A549 (cell line): ENCODE results near the gene AP1M1. TPM values are rescaled to one million over a fixed set of nuclear protein-coding genes. Genes with fewer than 3 reads are reported as not detected.
A peak's percentile ranks its signal among the peaks of the same experiment; 100 is the strongest.

Experiments
- ATAC-seq, 2 experiments: fragments of 200-7000 bp in 1 of 2; fragments of >200 bp in 1 of 2; cut with Nextera tagmentation in 1 of 2; cut with Tn5 transposase in 1 of 2; 3 replicates each; pipeline versions ENCODE4 v1.8.0 to v1.9.1; 2018 to 2020; ENCODE audit warnings: mild to moderate bottlenecking in 1 of 2, moderate library complexity in 1 of 2
- CTCF ChIA-PET: fragments of 300-600 bp; sonication (Branson Sonifier 250); formaldehyde crosslinking; extraction: SDS; loops from one replicate; lab custom pipeline; 2021; ENCODE audit warnings: antibody characterized with exemption, inconsistent platforms; lab: Yijun Ruan, JAX
- POLR2A ChIA-PET: fragments of 350-600 bp; formaldehyde crosslinking; extraction: SDS; loops from one replicate; lab custom pipeline; 2021; ENCODE audit warnings: antibody characterized with exemption, inconsistent platforms; lab: Yijun Ruan, JAX
- DNase-seq, 2 experiments: peaks; one replicate each; pipeline versions ENCODE4 v3.0.0 to v3.0.0-alpha.2; 2011 to 2016; ENCODE audit warnings: low read depth in 1 of 2, low spot score in 1 of 2
- FAIRE-seq: peaks from 2 replicates; lab custom pipeline; 2011; peaks lifted over from hg19 to GRCh38; lab: Jason Lieb, UNC
- H3K27ac ChIP-seq, 2 experiments: fragments of >200 bp; sonication (Bioruptor Twin); formaldehyde crosslinking; 3 replicates each; pipeline ENCODE4 v1.5.1; 2016 to 2017
- H3K4me1 ChIP-seq: fragments of >200 bp; sonication (Bioruptor Twin); formaldehyde crosslinking; 3 replicates; pipeline ENCODE4 v1.6.1; 2016
- H3K4me2 ChIP-seq: fragments of >200 bp; sonication (Bioruptor Twin); formaldehyde crosslinking; 3 replicates; pipeline ENCODE4 v1.6.1; 2016
- H3K4me3 ChIP-seq: fragments of >200 bp; sonication (Bioruptor Twin); formaldehyde crosslinking; 3 replicates; pipeline ENCODE4 v1.5.1; 2016
- H3K9me3 ChIP-seq: fragments of >200 bp; sonication (Bioruptor Twin); formaldehyde crosslinking; 3 replicates; pipeline ENCODE4 v1.6.1; 2016
- CEBPB ChIP-seq, 2 experiments: fragments of >200 bp in 1 of 2; sonication (Bioruptor Twin) in 1 of 2; formaldehyde crosslinking in 1 of 2; IDR thresholded peaks; 2 replicates each; pipeline ENCODE4 v1.6.1; 2012 to 2016
- EHF ChIP-seq: fragments of 250-450 bp; sonication (Bioruptor Pico); IDR thresholded peaks from 2 replicates; pipeline ENCODE4 v1.5.0; 2020; ENCODE audit warnings: mild to moderate bottlenecking
- EP300 ChIP-seq, 2 experiments: fragments of >200 bp; sonication (Bioruptor Twin); formaldehyde crosslinking; IDR thresholded peaks; 2 replicates in 1 of 2; 3 replicates in 1 of 2; pipeline ENCODE4 v1.6.1; 2016 to 2017
- FOSB ChIP-seq: fragments of 250-450 bp; sonication (Bioruptor Pico); IDR thresholded peaks from 2 replicates; pipeline ENCODE4 v1.5.0; 2020; ENCODE audit warnings: mild to moderate bottlenecking, moderate library complexity
- FOSL2 ChIP-seq, 2 experiments: fragments of 450-650 bp in 1 of 2; fragments of >200 bp in 1 of 2; sonication (Bioruptor Twin) in 1 of 2; formaldehyde crosslinking; IDR thresholded peaks; 2 replicates each; pipeline versions ENCODE4 v1.5.0 to v1.6.1; 2016 to 2020; ENCODE audit warnings: mild to moderate bottlenecking in 1 of 2, moderate library complexity in 1 of 2
- GATA3 ChIP-seq: IDR thresholded peaks from 2 replicates; pipeline ENCODE4 v1.6.1; 2012; ENCODE audit warnings: borderline replicate concordance
- HDAC2 ChIP-seq: fragments of 200-600 bp; sonication (generic); IDR thresholded peaks from 2 replicates; pipeline ENCODE4 v1.6.1; 2016
- HEYL ChIP-seq: fragments of 250-450 bp; sonication (Bioruptor Pico); IDR thresholded peaks from 2 replicates; pipeline ENCODE4 v1.8.0; 2021; ENCODE audit warnings: mild to moderate bottlenecking, moderate library complexity
- NPAS2 ChIP-seq: fragments of 250-450 bp; sonication (Bioruptor Pico); IDR thresholded peaks from 2 replicates; pipeline ENCODE4 v1.8.0; 2022; ENCODE audit warnings: mild to moderate bottlenecking, moderate library complexity, borderline replicate concordance
- RAD21 ChIP-seq, 2 experiments: fragments of >200 bp in 1 of 2; sonication (Bioruptor Twin) in 1 of 2; formaldehyde crosslinking in 1 of 2; IDR thresholded peaks in 1 of 2; conservative IDR thresholded peaks in 1 of 2; 2 replicates in 1 of 2; 3 replicates in 1 of 2; pipeline ENCODE4 v1.6.1; 2012 to 2018; ENCODE audit warnings: inconsistent platforms in 1 of 2
- RARB ChIP-seq: fragments of 250-450 bp; sonication (Bioruptor Pico); IDR thresholded peaks from 2 replicates; pipeline ENCODE4 v1.8.0; 2021; ENCODE audit warnings: mild to moderate bottlenecking, moderate library complexity
- RFX5 ChIP-seq: fragments of 450-650 bp; IDR thresholded peaks from 2 replicates; pipeline ENCODE4 v1.7.1; 2014; ENCODE audit warnings: antibody characterized with exemption, mild to moderate bottlenecking, moderate library complexity
- SREBF2 ChIP-seq: fragments of 450-650 bp; IDR thresholded peaks from 2 replicates; pipeline ENCODE4 v1.6.1; 2014; ENCODE audit warnings: mild to moderate bottlenecking, moderate library complexity
- TFCP2L1 ChIP-seq: fragments of 250-450 bp; sonication (Bioruptor Pico); IDR thresholded peaks from 2 replicates; pipeline ENCODE4 v1.5.0; 2021; ENCODE audit warnings: mild to moderate bottlenecking
- ZNF302 ChIP-seq: fragments of 250-450 bp; sonication (Bioruptor Pico); IDR thresholded peaks from 2 replicates; pipeline ENCODE4 v1.9.0; 2021; ENCODE audit warnings: inconsistent platforms, mild to moderate bottlenecking, moderate library complexity
- WGBS: methylation state at CpG from one replicate; pipeline ENCODE4 v1.1.6; 2017; ENCODE audit errors: missing lambda C conversion rate; 5-methylcytosine and 5-hydroxymethylcytosine counted together
- polyA plus RNA-seq, 4 experiments: library from polyadenylated mRNA; depleted of rRNA in 3 of 4; stranded (reverse); fragments of >200 nt; fragmentation: RNase III in 1 of 4; extraction: RNeasy Plus Mini Kit Qiagen cat#74134 plus additional on column Dnase treatment in 1 of 4; gene quantifications; 2 replicates in 3 of 4; 3 replicates in 1 of 4; pipeline ENCODE4 v1.2.3, GENCODE V29; 2011 to 2017
- TF ChIP-seq, protein P1 (sequence below): fragments of >200 bp; sonication (Bioruptor Twin); formaldehyde crosslinking; IDR thresholded peaks from 2 replicates; pipeline ENCODE4 v1.6.1; 2016
- TF ChIP-seq, protein P2 (sequence below): fragments of 200-600 bp; sonication (generic); IDR thresholded peaks from 2 replicates; pipeline ENCODE4 v1.6.1; 2016; ENCODE audit warnings: antibody characterized with exemption, mild to moderate bottlenecking, moderate library complexity
- TF ChIP-seq, protein P3 (sequence below): fragments of 150-350 bp; IDR thresholded peaks from 2 replicates; pipeline ENCODE4 v1.6.1; 2014; ENCODE audit warnings: low read depth, mild to moderate bottlenecking, low read length
- TF ChIP-seq, protein P4 (sequence below): IDR thresholded peaks from 2 replicates; pipeline ENCODE4 v1.6.1; 2012

Gene AP1M1
- polyA plus RNA-seq, 2 of the 4 experiments (the other 2 are of a cell fraction) = 42.5 to 63.0 TPM

DNA sequence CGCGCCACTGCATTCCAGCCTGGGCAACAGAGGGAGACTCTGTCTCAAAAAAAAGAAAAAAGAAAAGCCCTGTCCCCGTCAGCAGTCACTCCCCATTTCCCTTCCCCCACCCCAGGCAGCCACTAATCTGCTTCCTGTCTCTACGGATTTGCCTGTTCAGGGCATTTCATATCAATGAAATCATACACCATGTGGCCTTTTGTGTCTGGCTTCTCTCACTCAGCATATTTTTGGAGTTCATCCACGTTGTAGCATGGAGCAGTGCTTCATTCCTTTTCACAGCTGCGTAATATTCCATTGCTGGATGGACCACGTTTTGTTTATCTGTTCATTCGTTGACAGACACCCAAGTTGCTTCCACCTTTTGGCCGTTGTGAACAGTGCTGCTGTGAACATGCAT lies 90.8 kb downstream of the AP1M1 start:
- ATAC-seq (no peak), FAIRE-seq (no peak), DNase-seq (no peak)
- Histone ChIP-seq H3K4me3 (no peak overlapping the region), H3K4me1 (peaks cover 6% of the 10 kb centered on the region; the same call in 2 of the 3 replicates), H3K9me3 (no peaks in the 10 kb centered on the region), H3K27ac (no peak overlapping the region), H3K4me2 (no peak overlapping the region)
- CTCF ChIA-PET = interaction anchor here (0.8 to 2.2 kb wide), 3 partner anchors 40 to 94 kb away, joined by 3 to 5 read pairs (median 4); no protein-coding TSS in a partner anchor
- POLR2A ChIA-PET = no interaction called here
- 63% methylated on average over 9 of the region's 9 CpGs for WGBS
- TF ChIP-seq, protein P1, sequence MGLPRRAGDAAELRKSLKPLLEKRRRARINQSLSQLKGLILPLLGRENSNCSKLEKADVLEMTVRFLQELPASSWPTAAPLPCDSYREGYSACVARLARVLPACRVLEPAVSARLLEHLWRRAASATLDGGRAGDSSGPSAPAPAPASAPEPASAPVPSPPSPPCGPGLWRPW = no peak
- TF ChIP-seq EHF (no peak), ZNF302 (CRISPR knock-in tag) (no peak), RFX5 (no peak)
- TF ChIP-seq, protein P2, sequence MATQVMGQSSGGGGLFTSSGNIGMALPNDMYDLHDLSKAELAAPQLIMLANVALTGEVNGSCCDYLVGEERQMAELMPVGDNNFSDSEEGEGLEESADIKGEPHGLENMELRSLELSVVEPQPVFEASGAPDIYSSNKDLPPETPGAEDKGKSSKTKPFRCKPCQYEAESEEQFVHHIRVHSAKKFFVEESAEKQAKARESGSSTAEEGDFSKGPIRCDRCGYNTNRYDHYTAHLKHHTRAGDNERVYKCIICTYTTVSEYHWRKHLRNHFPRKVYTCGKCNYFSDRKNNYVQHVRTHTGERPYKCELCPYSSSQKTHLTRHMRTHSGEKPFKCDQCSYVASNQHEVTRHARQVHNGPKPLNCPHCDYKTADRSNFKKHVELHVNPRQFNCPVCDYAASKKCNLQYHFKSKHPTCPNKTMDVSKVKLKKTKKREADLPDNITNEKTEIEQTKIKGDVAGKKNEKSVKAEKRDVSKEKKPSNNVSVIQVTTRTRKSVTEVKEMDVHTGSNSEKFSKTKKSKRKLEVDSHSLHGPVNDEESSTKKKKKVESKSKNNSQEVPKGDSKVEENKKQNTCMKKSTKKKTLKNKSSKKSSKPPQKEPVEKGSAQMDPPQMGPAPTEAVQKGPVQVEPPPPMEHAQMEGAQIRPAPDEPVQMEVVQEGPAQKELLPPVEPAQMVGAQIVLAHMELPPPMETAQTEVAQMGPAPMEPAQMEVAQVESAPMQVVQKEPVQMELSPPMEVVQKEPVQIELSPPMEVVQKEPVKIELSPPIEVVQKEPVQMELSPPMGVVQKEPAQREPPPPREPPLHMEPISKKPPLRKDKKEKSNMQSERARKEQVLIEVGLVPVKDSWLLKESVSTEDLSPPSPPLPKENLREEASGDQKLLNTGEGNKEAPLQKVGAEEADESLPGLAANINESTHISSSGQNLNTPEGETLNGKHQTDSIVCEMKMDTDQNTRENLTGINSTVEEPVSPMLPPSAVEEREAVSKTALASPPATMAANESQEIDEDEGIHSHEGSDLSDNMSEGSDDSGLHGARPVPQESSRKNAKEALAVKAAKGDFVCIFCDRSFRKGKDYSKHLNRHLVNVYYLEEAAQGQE = no peak

DNA sequence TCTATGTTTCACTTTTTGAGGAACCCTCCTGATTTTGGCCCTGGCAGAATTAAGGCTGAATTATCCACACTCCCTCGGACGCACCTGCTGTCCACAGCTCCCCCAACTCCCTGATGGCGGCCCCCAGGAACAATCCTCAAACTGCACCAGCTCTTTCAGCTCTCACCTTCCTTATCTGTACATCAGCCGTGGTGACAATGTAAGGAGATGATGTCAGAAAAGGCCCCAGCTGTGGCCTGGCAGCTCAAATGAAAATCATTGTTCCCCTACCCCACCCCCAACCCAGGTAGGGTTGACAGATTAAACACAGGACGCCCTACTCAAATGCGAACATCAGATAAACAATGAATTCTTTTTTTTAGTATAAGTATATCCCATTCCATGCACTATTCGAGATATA lies 91.9 kb downstream of the AP1M1 start:
- Histone ChIP-seq H3K27ac (no peak overlapping the region), H3K4me1 (peaks cover 14% of the 10 kb centered on the region), H3K9me3 (no peaks in the 10 kb centered on the region), H3K4me2 (no peak overlapping the region), H3K4me3 (no peak overlapping the region)
- no peak for ATAC-seq
- no peak for FAIRE-seq
- POLR2A ChIA-PET = no interaction called here
- no peak for TF ChIP-seq NPAS2
- no peak for TF ChIP-seq RAD21 (conservative IDR thresholded peaks at IDR 0.05 in 1 of 2, IDR thresholded peaks at IDR 0.05 in 1 of 2)
- DNase-seq = no peak
- CTCF ChIA-PET = interaction anchor here (1.4 to 2.2 kb wide), 2 partner anchors 43 to 93 kb away, joined by 4 to 5 read pairs; no protein-coding TSS in a partner anchor
- 80% methylated on average over 7 of the region's 7 CpGs for WGBS

DNA sequence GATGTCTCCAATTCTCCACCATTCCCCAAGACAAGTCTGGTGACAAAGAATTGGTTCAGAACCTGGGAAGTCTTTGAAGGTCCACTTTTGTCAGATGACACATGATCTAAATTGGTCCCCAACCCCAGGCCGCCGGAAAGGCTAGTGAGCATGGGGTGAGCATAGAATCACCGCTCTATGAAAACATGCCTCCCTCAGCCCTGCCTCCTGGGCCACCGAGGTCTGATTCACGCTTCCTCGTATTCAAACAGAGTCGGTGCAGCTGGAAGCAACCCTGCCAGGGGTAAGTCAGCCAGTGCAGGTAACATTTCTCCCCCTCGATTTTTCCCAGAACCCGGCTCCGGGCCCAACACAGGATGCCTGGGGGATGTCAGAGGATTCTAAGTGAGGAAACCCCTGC lies 93.0 kb downstream of the AP1M1 start:
- no peaks in the 10 kb centered on the region for H3K9me3 ChIP-seq
- H3K4me2 ChIP-seq = no peak overlapping the region
- CTCF ChIA-PET = interaction anchor here (2.2 kb wide), 1 partner anchor 44 kb away, joined by 5 read pairs; no protein-coding TSS in a partner anchor
- H3K27ac ChIP-seq = no peak overlapping the region
- FAIRE-seq (no peak), DNase-seq (no peak), ATAC-seq (no peak)
- H3K4me3 ChIP-seq = no peak overlapping the region
- POLR2A ChIA-PET = no interaction called here
- WGBS = 89% methylated on average over 10 of the region's 10 CpGs
- TF ChIP-seq HEYL (CRISPR knock-in tag) (no peak), RARB (no peak), FOSB (no peak), TFCP2L1 (CRISPR knock-in tag) (no peak)
- H3K4me1 ChIP-seq = peaks cover 14% of the 10 kb centered on the region

DNA sequence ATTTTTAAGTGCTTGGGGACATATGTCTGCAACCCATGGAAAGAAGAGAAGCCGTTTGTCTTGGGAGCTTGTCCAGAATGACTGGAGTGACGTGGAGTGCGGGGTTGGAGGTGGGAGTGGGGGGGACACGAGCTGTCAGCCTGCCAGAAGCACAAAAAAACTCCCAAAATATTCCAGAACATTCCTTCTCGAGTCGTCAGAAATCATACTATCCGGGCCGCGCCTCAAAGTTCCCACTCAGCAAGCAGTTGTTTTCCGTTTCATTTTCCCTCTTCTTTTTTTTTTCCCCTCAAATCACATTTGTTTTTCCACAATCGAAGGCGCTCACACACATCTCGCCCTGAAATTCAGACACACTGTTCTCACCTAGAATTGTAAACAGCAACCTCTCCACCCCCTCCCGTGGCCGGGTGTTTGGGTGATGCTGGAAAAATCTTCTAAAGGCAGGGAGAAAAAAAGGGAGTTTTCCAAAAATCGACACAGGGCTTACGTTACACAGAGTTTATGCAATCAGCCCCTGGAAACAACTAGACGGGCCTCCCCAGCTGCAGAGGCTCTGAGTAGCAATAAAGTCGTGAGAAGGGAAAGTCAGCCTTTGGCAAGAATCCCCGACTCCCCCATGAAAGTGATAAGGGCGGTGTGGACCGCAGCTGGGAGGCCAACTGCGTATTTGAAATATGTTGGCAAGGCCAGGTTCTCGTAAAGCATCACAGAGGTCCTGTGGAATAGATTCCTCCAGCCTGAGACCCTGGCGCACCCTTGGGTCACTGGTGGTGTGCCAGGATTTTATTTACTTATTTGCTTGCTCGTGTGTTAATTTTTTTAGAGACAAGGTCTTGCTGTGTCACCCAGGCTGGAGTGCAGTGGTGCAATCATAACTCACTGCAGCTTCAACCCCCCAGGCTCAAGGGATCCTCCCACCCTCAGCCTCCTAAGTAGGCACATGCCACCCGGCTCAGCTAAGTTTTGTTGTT lies 95.7 kb downstream of the AP1M1 start:
- WGBS = under 1% methylated on average over 27 of the region's 27 CpGs
- H3K4me3 ChIP-seq = peak overlapping the region; percentile 3; the same call in 2 of the 3 replicates
- TF ChIP-seq, protein P3, sequence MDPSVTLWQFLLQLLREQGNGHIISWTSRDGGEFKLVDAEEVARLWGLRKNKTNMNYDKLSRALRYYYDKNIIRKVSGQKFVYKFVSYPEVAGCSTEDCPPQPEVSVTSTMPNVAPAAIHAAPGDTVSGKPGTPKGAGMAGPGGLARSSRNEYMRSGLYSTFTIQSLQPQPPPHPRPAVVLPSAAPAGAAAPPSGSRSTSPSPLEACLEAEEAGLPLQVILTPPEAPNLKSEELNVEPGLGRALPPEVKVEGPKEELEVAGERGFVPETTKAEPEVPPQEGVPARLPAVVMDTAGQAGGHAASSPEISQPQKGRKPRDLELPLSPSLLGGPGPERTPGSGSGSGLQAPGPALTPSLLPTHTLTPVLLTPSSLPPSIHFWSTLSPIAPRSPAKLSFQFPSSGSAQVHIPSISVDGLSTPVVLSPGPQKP = no peak
- TF ChIP-seq, protein P1 = no peak
- 0 out of 2 replicates have a peak, but pooled peaks have one; percentile 14 for TF ChIP-seq FOSL2 (IDR thresholded peaks at IDR 0.05)
- TF ChIP-seq FOSL2 (CRISPR knock-in tag; IDR thresholded peaks at IDR 0.05) = peak; percentile 55; the same call in 1 of the 2 replicates
- TF ChIP-seq SREBF2 = no peak
- TF ChIP-seq GATA3 = peak; percentile 85; the same call in 1 of the 2 replicates
- TF ChIP-seq, protein P4, sequence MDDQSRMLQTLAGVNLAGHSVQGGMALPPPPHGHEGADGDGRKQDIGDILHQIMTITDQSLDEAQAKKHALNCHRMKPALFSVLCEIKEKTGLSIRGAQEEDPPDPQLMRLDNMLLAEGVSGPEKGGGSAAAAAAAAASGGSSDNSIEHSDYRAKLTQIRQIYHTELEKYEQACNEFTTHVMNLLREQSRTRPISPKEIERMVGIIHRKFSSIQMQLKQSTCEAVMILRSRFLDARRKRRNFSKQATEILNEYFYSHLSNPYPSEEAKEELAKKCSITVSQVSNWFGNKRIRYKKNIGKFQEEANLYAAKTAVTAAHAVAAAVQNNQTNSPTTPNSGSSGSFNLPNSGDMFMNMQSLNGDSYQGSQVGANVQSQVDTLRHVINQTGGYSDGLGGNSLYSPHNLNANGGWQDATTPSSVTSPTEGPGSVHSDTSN = 0 out of 2 replicates have a peak, but pooled peaks have one; percentile 20
- TF ChIP-seq CEBPB (IDR thresholded peaks at IDR 0.05) = peak; percentile 63 to 77
- TF ChIP-seq HDAC2 = no peak
- TF ChIP-seq EP300 (IDR thresholded peaks at IDR 0.05) = peak; percentile 31 to 66; a peak in 3 of 5 replicates

More for the DNA sequence above, 95.7 kb downstream of the AP1M1 start:
- FAIRE-seq (no peak), ATAC-seq (peak; percentile 90 to 92), DNase-seq (peak; percentile 71 to 94)
- H3K27ac ChIP-seq = peak overlapping the region; percentile 71 to 78
- peaks cover 28% of the 10 kb centered on the region for H3K4me1 ChIP-seq
- no peaks in the 10 kb centered on the region for H3K9me3 ChIP-seq
- peak overlapping the region; percentile 72 for H3K4me2 ChIP-seq
- ChIA-PET CTCF (interaction anchor here (1.0 to 1.4 kb wide), 2 partner anchors 46 to 89 kb away, joined by 3 to 4 read pairs; no protein-coding TSS in a partner anchor), POLR2A (interaction anchor here (1.0 kb wide), 1 partner anchor 31 kb away, joined by 5 read pairs; the partner anchor contains the start of gene KLF2)
